Natural killer cell (primary cell): ENCODE results near the gene OGDHL. TPM values are rescaled to one million over a fixed set of nuclear protein-coding genes. Genes with fewer than 3 reads are reported as not detected.
"Not testable (repeated sequence)": the region's sequence is repeated elsewhere in the genome, so short reads cannot be mapped to it uniquely, and the experiment has no call there.

Source experiments
- ATAC-seq, 3 donors: fragments of 150-1000 bp in 2 of 3; fragments of 200-7000 bp in 1 of 3; cut with Tn5 transposase; 1 replicate in 1 of 3; 2 replicates in 2 of 3; pipeline ENCODE4 v1.10.0; 2021; ENCODE audit warnings: mild to moderate bottlenecking in 2 of 3, moderate library complexity in 2 of 3
- DNase-seq, 2 donors: peaks; one replicate each; pipeline versions ENCODE4 v3.0.0 to v3.0.0-alpha.2; 2013 to 2021; ENCODE audit warnings: mixed read lengths in 1 of 2
- H3K27ac ChIP-seq: one replicate; pipeline ENCODE4 v1.5.1; 2013; ENCODE audit warnings: mild to moderate bottlenecking, low read length
- H3K27me3 ChIP-seq: one replicate; pipeline ENCODE4 v1.6.1; 2013; ENCODE audit warnings: low read length; ENCODE audit not compliant: control insufficient read depth, insufficient read depth
- H3K36me3 ChIP-seq: one replicate; pipeline ENCODE4 v1.6.1; 2013; ENCODE audit warnings: low read length; ENCODE audit not compliant: control insufficient read depth, insufficient read depth
- H3K4me1 ChIP-seq: one replicate; pipeline ENCODE4 v1.6.1; 2013; ENCODE audit warnings: low read length; ENCODE audit not compliant: control insufficient read depth, insufficient read depth
- H3K4me3 ChIP-seq: one replicate; pipeline ENCODE4 v1.5.1; 2013; ENCODE audit warnings: low read length
- H3K9me3 ChIP-seq: one replicate; pipeline ENCODE4 v1.6.1; 2013; ENCODE audit warnings: low read length; ENCODE audit not compliant: control insufficient read depth, insufficient read depth
- H3K27ac Mint-ChIP-seq, 2 donors: one replicate each; pipeline ENCODE4 v1.8.0; 2022; ENCODE audit warnings: mild to moderate bottlenecking in 2 of 2, mixed read lengths in 2 of 2, moderate library complexity in 1 of 2
- H3K27me3 Mint-ChIP-seq, 2 donors: one replicate each; pipeline ENCODE4 v1.8.0; 2022; ENCODE audit warnings: low read depth in 2 of 2, mixed read lengths in 2 of 2
- H3K36me3 Mint-ChIP-seq: one replicate; pipeline ENCODE4 v1.8.0; 2022; ENCODE audit warnings: mixed read lengths
- H3K4me1 Mint-ChIP-seq, 2 donors: one replicate each; pipeline ENCODE4 v1.8.0; 2022; ENCODE audit warnings: mixed read lengths in 2 of 2
- H3K4me3 Mint-ChIP-seq: one replicate; pipeline ENCODE4 v1.8.0; 2022; ENCODE audit warnings: mild to moderate bottlenecking, moderate library complexity, mixed read lengths
- H3K9me3 Mint-ChIP-seq, 2 donors: one replicate each; pipeline ENCODE4 v1.8.0; 2022; ENCODE audit warnings: mixed read lengths in 2 of 2
- WGBS: methylation state at CpG from one replicate; pipeline ENCODE4 v1.1.7; 2013; ENCODE audit warnings: missing lambda C conversion rate; ENCODE audit not compliant: insufficient coverage; 5-methylcytosine and 5-hydroxymethylcytosine counted together
- intact Hi-C: fragments of 100-400 bp; cut with micrococcal nuclease; formaldehyde crosslinking; loops from one replicate; pipeline ENCODE4 v1.14.2; 2022
- total RNA-seq, 4 donors: library from RNA; stranded (reverse); fragments of 120-200 nt in 1 of 4; gene quantifications; one replicate each; pipeline versions ENCODE4 v1.2.3 to v1.2.4, GENCODE V29; 2013 to 2022
- TF ChIP-seq, protein P1 (sequence below): fragments of 200-600 bp; IDR thresholded peaks from one replicate; pipeline ENCODE4 v1.8.0; 2022; ENCODE audit warnings: antibody characterized with exemption

Gene OGDHL
- total RNA-seq, 3 donors from 2014 or later (not counting 1 experiment from before 2014, with no cell fraction given) = not detected

DNA sequence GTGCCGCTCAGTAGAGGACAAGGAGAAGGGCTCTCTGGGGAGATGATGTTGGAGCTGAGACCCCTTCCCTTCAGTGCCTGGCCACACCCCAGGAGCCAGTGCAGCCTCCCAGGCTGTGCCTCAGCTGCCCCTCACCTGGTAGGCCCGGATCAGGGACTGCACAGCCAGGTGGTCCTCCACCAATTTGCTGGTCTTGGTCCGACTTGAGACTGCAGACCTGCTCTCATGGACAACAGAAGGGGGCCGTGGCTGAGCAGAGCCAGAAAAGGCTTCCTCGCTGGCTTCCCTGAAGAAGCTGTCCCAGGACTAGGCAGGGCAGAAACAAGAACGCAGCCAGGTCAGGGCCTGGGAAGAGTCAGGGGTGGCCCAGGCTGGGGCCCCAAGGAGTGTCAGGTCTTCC lies 5.5 kb downstream of the OGDHL start:
- Histone ChIP-seq H3K27me3 (peaks cover 6% of the 10 kb centered on the region), H3K4me1 (peaks cover 3% of the 10 kb centered on the region), H3K36me3 (no peaks in the 10 kb centered on the region), H3K9me3 (no peaks in the 10 kb centered on the region), H3K27ac (no peak overlapping the region), H3K4me3 (no peak overlapping the region)
- intact Hi-C loops = no loop called here
- DNase-seq (no peak), ATAC-seq (no peak)
- WGBS = 76% methylated on average over 6 of the region's 6 CpGs
- no peaks in the 10 kb centered on the region for H3K36me3 Mint-ChIP-seq
- H3K27ac Mint-ChIP-seq = no peak overlapping the region
- H3K9me3 Mint-ChIP-seq = no peaks in the 10 kb centered on the region
- no peaks in the 10 kb centered on the region for H3K4me1 Mint-ChIP-seq
- TF ChIP-seq, protein P1, sequence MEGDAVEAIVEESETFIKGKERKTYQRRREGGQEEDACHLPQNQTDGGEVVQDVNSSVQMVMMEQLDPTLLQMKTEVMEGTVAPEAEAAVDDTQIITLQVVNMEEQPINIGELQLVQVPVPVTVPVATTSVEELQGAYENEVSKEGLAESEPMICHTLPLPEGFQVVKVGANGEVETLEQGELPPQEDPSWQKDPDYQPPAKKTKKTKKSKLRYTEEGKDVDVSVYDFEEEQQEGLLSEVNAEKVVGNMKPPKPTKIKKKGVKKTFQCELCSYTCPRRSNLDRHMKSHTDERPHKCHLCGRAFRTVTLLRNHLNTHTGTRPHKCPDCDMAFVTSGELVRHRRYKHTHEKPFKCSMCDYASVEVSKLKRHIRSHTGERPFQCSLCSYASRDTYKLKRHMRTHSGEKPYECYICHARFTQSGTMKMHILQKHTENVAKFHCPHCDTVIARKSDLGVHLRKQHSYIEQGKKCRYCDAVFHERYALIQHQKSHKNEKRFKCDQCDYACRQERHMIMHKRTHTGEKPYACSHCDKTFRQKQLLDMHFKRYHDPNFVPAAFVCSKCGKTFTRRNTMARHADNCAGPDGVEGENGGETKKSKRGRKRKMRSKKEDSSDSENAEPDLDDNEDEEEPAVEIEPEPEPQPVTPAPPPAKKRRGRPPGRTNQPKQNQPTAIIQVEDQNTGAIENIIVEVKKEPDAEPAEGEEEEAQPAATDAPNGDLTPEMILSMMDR = no peak
- H3K27me3 Mint-ChIP-seq = peaks cover 0 to 10% of the 10 kb centered on the region in 2 donors
- no peak overlapping the region for H3K4me3 Mint-ChIP-seq

- H3K36me3 ChIP-seq = no peaks in the 10 kb centered on the region
- WGBS = 98% methylated on average over 3 of the region's 3 CpGs
- Mint-ChIP-seq H3K4me1 (no peaks in the 10 kb centered on the region), H3K4me3 (no peak overlapping the region), H3K27ac (no peak overlapping the region), H3K9me3 (no peaks in the 10 kb centered on the region), H3K36me3 (no peaks in the 10 kb centered on the region), H3K27me3 (peaks cover 0 to 10% of the 10 kb centered on the region in 2 donors)
- peaks cover 2% of the 10 kb centered on the region for H3K27me3 ChIP-seq
- no peak overlapping the region for H3K4me3 ChIP-seq
- H3K4me1 ChIP-seq = no peaks in the 10 kb centered on the region
- no peaks in the 10 kb centered on the region for H3K9me3 ChIP-seq
- TF ChIP-seq, protein P1 = no peak
- no peak for DNase-seq
- no peak overlapping the region for H3K27ac ChIP-seq
- intact Hi-C loops = no loop called here
- no peak for ATAC-seq
Observed at GRCh38 chr10:49756031-49756430, 6.1 kb downstream of the OGDHL start.

DNA sequence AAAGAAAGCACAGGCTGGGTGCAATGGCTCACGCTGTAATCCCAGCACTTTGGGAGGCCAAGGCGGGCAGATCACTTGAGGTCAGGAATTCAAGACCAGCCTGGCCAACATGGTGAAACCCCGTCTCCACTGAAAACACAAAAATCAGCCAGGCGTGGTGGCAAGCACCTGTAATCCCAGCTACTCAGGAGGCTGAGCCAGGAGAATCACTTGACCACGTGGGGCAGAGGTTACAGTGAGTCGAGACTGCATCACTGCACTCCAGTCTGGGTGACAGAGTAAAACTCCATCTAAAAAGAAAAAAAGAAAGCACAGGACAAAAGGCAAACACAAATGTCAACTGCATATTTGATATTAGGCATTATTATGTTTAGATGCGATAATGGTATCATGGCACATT lies 7.2 kb downstream of the OGDHL start:
- intact Hi-C loops, H3K4me3 Mint-ChIP-seq, H3K36me3 ChIP-seq, H3K4me3 ChIP-seq, H3K27ac Mint-ChIP-seq, H3K4me1 Mint-ChIP-seq, H3K27ac ChIP-seq, H3K4me1 ChIP-seq, H3K36me3 Mint-ChIP-seq, DNase-seq, H3K9me3 ChIP-seq, H3K27me3 ChIP-seq, H3K9me3 Mint-ChIP-seq, ATAC-seq: not testable (repeated sequence)
- peaks cover 0 to 10% of the 10 kb centered on the region in 2 donors for H3K27me3 Mint-ChIP-seq
- WGBS = 83% methylated on average over 6 of the region's 7 CpGs

GRCh38 chr10:49752584-49752983 lies 9.5 kb downstream of the OGDHL start:
- ATAC-seq (no peak), DNase-seq (no peak)
- intact Hi-C loops = no loop called here
- Mint-ChIP-seq H3K9me3 (no peaks in the 10 kb centered on the region), H3K4me1 (no peaks in the 10 kb centered on the region), H3K36me3 (no peaks in the 10 kb centered on the region), H3K4me3 (no peak overlapping the region), H3K27ac (no peak overlapping the region), H3K27me3 (no peaks in the 10 kb centered on the region)
- Histone ChIP-seq H3K27ac (no peak overlapping the region), H3K27me3 (no peaks in the 10 kb centered on the region), H3K36me3 (no peaks in the 10 kb centered on the region), H3K4me3 (no peak overlapping the region), H3K4me1 (no peaks in the 10 kb centered on the region), H3K9me3 (no peaks in the 10 kb centered on the region)
- 86% methylated on average over 7 of the region's 7 CpGs for WGBS
- TF ChIP-seq, protein P1 = no peak
